Measurements from ENCODE around the gene GKN2. TPM values are rescaled to one million over a fixed set of nuclear protein-coding genes. Genes with fewer than 3 reads are reported as not detected.

GKN2 gene
- total and polyA plus RNA-seq, 4 donors: 3.4 to 429 (median 102) TPM

- no peak overlapping the region for H3K4me3 ChIP-seq
- H3K27me3 ChIP-seq (ENCODE audit: control insufficient read depth in 3 of 3, insufficient read depth in 3 of 3, low read length in 2 of 3): no peaks in the 10 kb centered on the region
- no peak overlapping the region for H3K27ac ChIP-seq (ENCODE audit: low read depth in 1 of 2, low read length in 1 of 2)
- no peaks in the 10 kb centered on the region for H3K9me3 ChIP-seq (ENCODE audit: control insufficient read depth in 4 of 4, insufficient read depth in 3 of 4, low read length in 3 of 4)
- 69 to 85% methylated on average over 3 of the region's 3 CpGs for WGBS, 2 donors
- DNase-seq: no peak
- no peak for TF ChIP-seq CTCF (IDR thresholded peaks at IDR 0.05; ENCODE audit: control extremely low read depth, extremely low read depth)
- H3K4me1 ChIP-seq (ENCODE audit: control insufficient read depth in 5 of 5, insufficient read depth in 5 of 5, low read length in 5 of 5): no peaks in the 10 kb centered on the region
- ATAC-seq (ENCODE audit: insufficient read depth, low FRiP score): no peak
- no peak overlapping the region for H3K9ac ChIP-seq (ENCODE audit: insufficient read depth in 1 of 2, low read length in 2 of 2)
- no peaks in the 10 kb centered on the region for H3K36me3 ChIP-seq (ENCODE audit: control insufficient read depth in 4 of 4, insufficient read depth in 4 of 4, low read length in 4 of 4)
Observed at GRCh38 chr2:68978098-68978497, 25.4 kb upstream of the GKN2 start.

GRCh38 chr2:68977453-68977852 is 24.8 kb upstream of the GKN2 start:
- Histone ChIP-seq H3K36me3 (ENCODE audit: control insufficient read depth in 4 of 4, insufficient read depth in 4 of 4, low read length in 4 of 4) (no peaks in the 10 kb centered on the region), H3K9ac (ENCODE audit: insufficient read depth in 1 of 2, low read length in 2 of 2) (no peak overlapping the region), H3K27ac (ENCODE audit: low read depth in 1 of 2, low read length in 1 of 2) (no peak overlapping the region), H3K4me3 (no peak overlapping the region), H3K4me1 (ENCODE audit: control insufficient read depth in 5 of 5, insufficient read depth in 5 of 5, low read length in 5 of 5) (no peaks in the 10 kb centered on the region), H3K9me3 (ENCODE audit: control insufficient read depth in 4 of 4, insufficient read depth in 3 of 4, low read length in 3 of 4) (no peaks in the 10 kb centered on the region), H3K27me3 (ENCODE audit: control insufficient read depth in 3 of 3, insufficient read depth in 3 of 3, low read length in 2 of 3) (no peaks in the 10 kb centered on the region)
- ATAC-seq (ENCODE audit: insufficient read depth, low FRiP score): no peak
- WGBS, 2 donors: 73 to 81% methylated on average over 4 of the region's 4 CpGs
- TF ChIP-seq CTCF (IDR thresholded peaks at IDR 0.05; ENCODE audit: control extremely low read depth, extremely low read depth): no peak
- no peak for DNase-seq

- no peaks in the 10 kb centered on the region for H3K9me3 ChIP-seq (ENCODE audit: control insufficient read depth in 4 of 4, insufficient read depth in 3 of 4, low read length in 3 of 4)
- H3K4me3 ChIP-seq: no peak overlapping the region
- H3K27ac ChIP-seq (ENCODE audit: low read depth in 1 of 2, low read length in 1 of 2): no peak overlapping the region
- no peak overlapping the region for H3K9ac ChIP-seq (ENCODE audit: insufficient read depth in 1 of 2, low read length in 2 of 2)
- no peaks in the 10 kb centered on the region for H3K27me3 ChIP-seq (ENCODE audit: control insufficient read depth in 3 of 3, insufficient read depth in 3 of 3, low read length in 2 of 3)
- no peaks in the 10 kb centered on the region for H3K36me3 ChIP-seq (ENCODE audit: control insufficient read depth in 4 of 4, insufficient read depth in 4 of 4, low read length in 4 of 4)
- 93 to 100% methylated on average over 2 of the region's 2 CpGs for WGBS, 2 donors
- no peaks in the 10 kb centered on the region for H3K4me1 ChIP-seq (ENCODE audit: control insufficient read depth in 5 of 5, insufficient read depth in 5 of 5, low read length in 5 of 5)
- ATAC-seq (ENCODE audit: insufficient read depth, low FRiP score): no peak
- TF ChIP-seq CTCF (IDR thresholded peaks at IDR 0.05; ENCODE audit: control extremely low read depth, extremely low read depth): no peak
- DNase-seq: no peak
Observed at GRCh38 chr2:68975844-68976243, 23.2 kb upstream of the GKN2 start.

- Histone ChIP-seq H3K36me3 (ENCODE audit: control insufficient read depth in 4 of 4, insufficient read depth in 4 of 4, low read length in 4 of 4) (no peaks in the 10 kb centered on the region), H3K4me1 (ENCODE audit: control insufficient read depth in 5 of 5, insufficient read depth in 5 of 5, low read length in 5 of 5) (no peaks in the 10 kb centered on the region), H3K27me3 (ENCODE audit: control insufficient read depth in 3 of 3, insufficient read depth in 3 of 3, low read length in 2 of 3) (no peaks in the 10 kb centered on the region), H3K4me3 (no peak overlapping the region), H3K9me3 (ENCODE audit: control insufficient read depth in 4 of 4, insufficient read depth in 3 of 4, low read length in 3 of 4) (no peaks in the 10 kb centered on the region), H3K9ac (ENCODE audit: insufficient read depth in 1 of 2, low read length in 2 of 2) (no peak overlapping the region), H3K27ac (ENCODE audit: low read depth in 1 of 2, low read length in 1 of 2) (no peak overlapping the region)
- no peak for TF ChIP-seq CTCF (IDR thresholded peaks at IDR 0.05; ENCODE audit: control extremely low read depth, extremely low read depth)
- no peak for ATAC-seq (ENCODE audit: insufficient read depth, low FRiP score)
- no peak for DNase-seq
- 72 to 77% methylated on average over 9 of the region's 9 CpGs for WGBS, 2 donors
Observed at GRCh38 chr2:68974946-68975665, 22.4 kb upstream of the GKN2 start.

Measured in lung (tissue), 12 donors.